Left lobe of liver (tissue), 2 donors: ENCODE data around the gene UBL3. TPM values are rescaled to one million over a fixed set of nuclear protein-coding genes. Genes with fewer than 3 reads are reported as not detected.

Source experiments
- ATAC-seq: fragments of 200-7000 bp; cut with Tn5 transposase; one replicate; pipeline ENCODE4 v1.9.1; 2020; ENCODE audit warnings: mild to moderate bottlenecking, moderate library complexity
- DNase-seq: peaks from one replicate; pipeline ENCODE4 v3.0.0-alpha.2; 2020; ENCODE audit warnings: low spot score
- total RNA-seq: library from RNA; stranded (reverse); gene quantifications from one replicate; pipeline ENCODE4 v1.2.1, GENCODE V29; 2021
- donor health status: DM: no; HTN: no; CAD: no; lungs with moderate emphysema.
- donor health status: DM: no; HTN: yes; CAD: no.

The UBL3 gene
- total RNA-seq, 1 donor from 2014 or later: 21.8 TPM

GRCh38 chr13:29815336-29815735 lies 35.1 kb downstream of the UBL3 start:
- no peak for ATAC-seq
- DNase-seq: no peak

DNA sequence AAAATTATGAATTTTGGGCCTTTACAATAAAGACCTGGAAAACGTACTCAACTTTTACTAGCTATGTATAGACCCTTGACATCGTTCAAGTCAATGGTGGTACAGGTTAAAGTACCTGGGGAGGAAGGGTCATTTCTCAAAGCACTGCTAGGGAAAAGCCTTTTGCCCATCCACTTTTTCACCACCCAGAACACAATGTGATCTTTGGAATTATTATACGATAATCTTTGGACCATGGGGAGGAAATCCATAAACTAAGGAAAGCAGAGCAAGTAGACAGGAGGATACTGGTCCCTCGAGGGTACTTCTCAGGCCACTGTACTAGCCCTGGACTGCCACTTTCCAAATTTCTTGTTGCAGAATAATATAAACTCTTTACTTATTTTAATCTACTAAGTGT lies 39.5 kb downstream of the UBL3 start:
- no peak for DNase-seq
- ATAC-seq: peak; percentile 67

DNA sequence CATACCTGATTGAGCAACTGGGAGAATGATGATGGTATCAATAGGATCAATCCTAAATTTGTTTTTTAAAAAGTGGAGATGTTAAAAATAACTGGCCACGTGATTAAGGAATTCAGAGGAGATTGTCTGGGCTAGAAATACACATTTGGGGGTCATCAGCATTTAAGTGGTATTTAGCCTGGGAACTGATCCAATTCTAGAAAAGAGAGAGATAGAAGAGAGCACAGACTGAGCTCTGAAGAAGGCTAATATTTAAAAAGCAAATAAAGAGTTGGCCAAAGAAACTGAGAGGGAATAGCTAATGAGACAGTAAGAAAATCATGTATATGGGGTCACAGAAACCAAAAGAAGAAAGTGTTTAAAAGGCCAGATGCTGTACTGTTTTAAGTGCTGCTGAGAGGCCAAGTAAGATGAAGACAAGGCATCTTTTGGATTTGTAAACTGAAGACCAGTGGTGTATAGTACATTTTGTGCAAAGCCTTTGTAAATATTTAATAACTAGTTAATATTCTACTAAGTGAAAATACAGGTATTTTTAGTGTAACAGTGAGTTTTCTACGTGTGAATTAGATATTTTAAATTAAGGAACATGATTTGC lies 40.2 kb downstream of the UBL3 start:
- peak; percentile 81 for ATAC-seq
- no peak for DNase-seq

GRCh38 chr13:29808264-29808663 lies 42.2 kb downstream of the UBL3 start:
- no peak for ATAC-seq
- DNase-seq: no peak

DNA sequence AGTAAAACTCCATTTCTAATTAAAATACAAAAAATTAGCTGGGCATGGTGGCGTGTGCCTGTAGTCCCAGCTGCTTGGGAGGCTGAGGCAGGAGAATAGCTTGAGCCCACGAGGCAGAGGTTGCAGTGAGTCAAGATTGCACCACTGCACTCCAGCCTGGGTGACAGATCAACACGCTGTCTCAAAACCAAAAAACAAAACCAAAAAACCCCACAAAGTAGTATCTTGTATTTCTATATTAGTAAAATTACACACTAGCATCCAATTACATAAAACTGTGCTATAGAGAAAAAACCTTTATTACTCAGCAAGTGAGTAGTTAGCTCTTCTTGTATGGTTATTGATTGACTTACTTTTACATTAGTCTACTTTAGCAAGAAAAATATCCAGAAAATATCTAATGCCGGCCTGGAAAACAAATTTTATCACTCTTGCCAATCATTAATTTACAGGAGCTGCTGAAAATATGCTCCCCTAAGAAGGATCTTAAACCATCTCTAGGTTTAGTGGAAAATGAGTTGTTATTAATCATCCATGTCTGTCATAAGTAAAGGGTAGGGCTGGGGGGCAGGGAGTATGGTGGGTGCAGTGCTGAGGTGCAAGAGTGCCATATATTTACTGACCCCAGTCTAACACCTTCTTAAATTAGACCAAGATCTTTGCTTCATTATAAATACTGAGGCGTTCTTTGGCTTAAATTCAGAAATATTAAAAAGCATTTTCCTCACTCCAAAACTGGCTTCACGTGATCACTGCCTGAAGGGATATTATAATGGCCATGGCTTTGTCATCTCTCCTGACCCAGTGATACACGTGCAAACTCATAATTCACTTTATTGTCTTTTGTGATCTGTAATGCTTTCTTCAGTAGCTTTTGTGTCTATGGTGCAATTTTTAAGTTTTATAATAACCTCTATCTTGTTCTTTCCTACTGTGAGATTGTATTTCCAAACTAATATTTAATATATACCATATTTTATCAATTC lies 44.1 kb downstream of the UBL3 start:
- DNase-seq (no peak), ATAC-seq (no peak)

GRCh38 chr13:29803221-29803620 lies 47.2 kb downstream of the UBL3 start:
- ATAC-seq (no peak), DNase-seq (no peak)

DNA sequence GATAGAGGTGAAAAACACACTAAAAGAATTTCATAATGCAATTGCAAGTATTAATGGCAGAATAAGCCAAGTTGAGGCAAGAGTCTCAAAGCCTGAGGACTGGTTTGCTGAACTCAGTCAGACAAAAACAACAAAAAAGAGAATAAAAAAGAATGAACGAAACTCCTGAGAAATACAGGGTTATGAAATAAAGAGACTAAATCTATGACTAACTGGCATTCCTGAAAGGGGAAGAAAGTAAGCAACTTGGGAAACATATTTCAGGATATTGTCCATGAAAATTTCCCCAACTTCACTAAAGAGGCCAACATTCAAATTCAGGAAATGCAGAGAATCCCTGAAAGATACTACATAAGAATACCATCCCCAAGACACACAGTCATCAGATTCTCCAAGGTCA lies 47.8 kb downstream of the UBL3 start:
- ATAC-seq (no peak), DNase-seq (no peak)

GRCh38 chr13:29801737-29802305 lies 48.6 kb downstream of the UBL3 start:
- ATAC-seq: peak; percentile 62
- DNase-seq: no peak

DNA sequence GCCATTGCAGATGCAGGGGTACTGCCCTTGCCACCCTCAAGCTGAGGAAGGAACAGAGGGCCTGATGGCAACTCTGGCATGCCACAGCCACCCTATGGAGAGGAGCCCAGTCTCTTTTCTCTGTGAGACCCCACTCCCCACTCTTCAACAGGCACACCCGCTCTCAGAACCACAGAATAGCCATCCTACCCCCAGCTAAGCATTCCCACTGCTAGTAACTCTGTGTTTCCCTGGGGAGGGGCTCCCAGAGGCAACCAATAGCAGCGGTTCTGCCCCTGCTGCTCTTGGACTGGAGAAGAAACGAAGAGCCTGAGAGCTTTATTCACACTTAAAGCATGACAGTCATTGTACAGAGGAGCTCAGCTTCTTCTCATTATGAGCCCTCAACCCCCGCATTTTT lies 49.3 kb downstream of the UBL3 start:
- ATAC-seq: peak; percentile 12
- DNase-seq: no peak

GRCh38 chr13:29800687-29801086 lies 49.7 kb downstream of the UBL3 start:
- DNase-seq (no peak), ATAC-seq (peak; percentile 12)

- no peak for DNase-seq
- ATAC-seq: no peak
These were observed 51.4 kb downstream of the UBL3 start for GRCh38 chr13:29799041-29799440.

GRCh38 chr13:29791997-29792780 lies 58.2 kb downstream of the UBL3 start:
- ATAC-seq (no peak), DNase-seq (no peak)

DNA sequence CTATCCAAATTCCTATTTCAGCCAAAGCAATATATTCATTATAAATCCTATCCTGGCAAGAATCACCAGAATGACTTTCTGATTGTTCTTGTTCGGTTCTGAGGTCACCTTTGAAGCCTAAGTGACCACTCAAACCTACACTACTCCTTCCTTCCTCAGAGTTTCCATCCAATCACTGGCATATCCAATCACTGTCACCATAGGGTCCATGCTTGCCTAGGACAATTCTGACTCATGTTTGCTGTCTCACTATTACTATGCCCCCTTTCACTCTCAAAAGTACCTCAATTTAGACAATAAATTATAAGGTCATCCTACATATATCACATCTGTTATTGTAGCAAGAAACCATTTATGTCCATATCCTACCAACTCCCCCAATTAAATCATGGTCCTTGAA lies 58.9 kb downstream of the UBL3 start:
- DNase-seq (no peak), ATAC-seq (no peak)

DNA sequence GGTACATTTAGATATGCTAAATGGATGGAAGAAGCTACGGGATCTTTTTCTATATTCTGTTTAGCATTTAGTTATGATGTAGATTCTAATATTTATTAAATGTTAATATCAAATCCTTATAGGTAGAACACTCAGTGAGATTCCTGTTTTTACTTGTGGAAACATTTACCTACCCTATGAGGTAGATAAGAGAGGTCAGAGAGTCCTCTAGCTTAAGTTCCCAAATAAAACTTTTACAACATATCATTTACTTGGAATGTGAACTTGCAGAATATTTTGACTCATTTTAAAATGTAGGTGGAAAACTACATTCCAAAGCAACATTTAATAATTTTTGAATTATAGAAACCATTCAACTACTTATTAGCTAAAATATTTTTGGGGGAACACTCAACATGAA lies 63.7 kb downstream of the UBL3 start:
- DNase-seq: no peak
- ATAC-seq: peak; percentile 69

- peak; percentile 17 for ATAC-seq
- no peak for DNase-seq
These were observed 64.4 kb downstream of the UBL3 start for GRCh38 chr13:29785978-29786377.

DNA sequence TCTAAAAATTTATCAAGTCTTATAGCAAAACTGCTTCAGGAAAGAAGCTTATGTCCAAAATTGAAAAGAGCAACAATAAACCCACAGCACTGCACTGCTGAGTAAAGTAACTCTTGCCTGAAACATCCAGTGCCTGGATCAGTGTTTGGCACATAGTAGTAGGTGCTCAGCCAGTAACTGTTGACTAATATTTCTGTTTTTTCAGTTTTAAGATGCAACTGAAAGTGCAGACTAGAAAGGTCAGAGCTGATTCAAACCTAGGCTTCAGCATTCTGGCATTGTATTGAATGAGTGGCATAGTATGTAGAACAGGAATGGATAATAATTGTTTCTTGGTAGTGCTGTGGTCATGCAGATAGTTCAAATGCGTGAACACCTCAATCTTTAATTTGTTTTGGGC lies 67.6 kb downstream of the UBL3 start:
- ATAC-seq: peak; percentile 86
- no peak for DNase-seq

DNA sequence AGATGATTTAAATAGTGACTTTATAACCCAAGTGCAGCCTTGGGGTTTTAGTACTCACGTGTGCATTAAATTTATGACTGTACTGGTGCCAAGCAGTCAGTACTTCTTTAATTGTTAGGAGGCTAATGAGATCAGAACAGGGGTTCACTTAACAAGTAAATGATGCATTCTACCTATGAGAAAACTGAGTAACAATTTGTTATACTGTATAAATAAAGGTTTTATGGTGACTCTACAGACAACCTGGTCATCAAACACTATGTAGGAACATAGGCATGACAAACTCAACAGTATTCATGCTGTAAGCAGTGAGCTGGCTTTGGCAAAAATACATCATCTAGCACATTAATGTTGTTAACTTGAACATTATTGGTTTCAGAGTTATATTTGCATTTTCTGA lies 75.6 kb downstream of the UBL3 start:
- DNase-seq (no peak), ATAC-seq (no peak)

DNA sequence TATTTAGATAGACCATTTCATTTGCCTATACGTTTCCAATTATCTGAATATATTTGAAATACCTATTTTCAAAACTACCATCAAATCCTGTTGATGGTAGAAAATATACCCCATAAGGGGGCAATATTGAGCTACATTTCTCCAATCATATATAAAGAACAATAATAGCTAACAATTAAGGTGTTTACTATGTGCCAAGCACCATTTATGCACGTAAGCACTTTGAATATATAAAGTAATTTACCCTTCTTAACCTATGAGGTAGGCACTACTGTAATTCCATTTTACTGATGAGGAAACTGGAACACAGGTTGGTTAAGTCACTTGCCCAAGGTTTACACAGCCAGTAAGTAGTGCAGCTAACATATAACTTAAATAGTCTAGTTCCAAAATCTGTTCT lies 79.2 kb downstream of the UBL3 start:
- ATAC-seq: peak; percentile 79

DNA sequence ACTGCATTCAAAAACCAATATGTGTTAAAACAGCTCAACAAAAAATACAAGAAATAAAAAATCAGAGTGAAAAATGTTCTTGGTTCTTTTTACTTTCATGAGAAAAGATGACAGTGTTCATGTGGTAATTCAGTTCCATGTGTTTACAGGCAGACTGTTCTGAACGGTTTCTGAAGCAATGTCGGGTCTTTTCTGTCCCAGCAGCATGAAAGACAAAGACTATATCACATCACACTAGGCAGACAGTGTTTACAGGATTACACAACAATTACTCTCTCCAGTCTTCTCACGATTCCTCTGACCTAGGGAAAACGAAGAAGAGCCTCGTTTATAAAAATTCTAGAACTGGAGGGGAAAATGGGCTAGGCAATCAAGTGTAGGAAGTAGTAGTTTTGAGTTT lies 83.4 kb downstream of the UBL3 start:
- ATAC-seq (peak; percentile 51), DNase-seq (no peak)

More for the DNA sequence above, 79.2 kb downstream of the UBL3 start:
- DNase-seq: no peak

- no peak for DNase-seq
- no peak for ATAC-seq
These were observed 86.8 kb downstream of the UBL3 start for GRCh38 chr13:29763436-29764180.
